H9 (cell line): Measurements from ENCODE around the gene SLC30A7. TPM values are rescaled to one million over a fixed set of nuclear protein-coding genes. Genes with fewer than 3 reads are reported as not detected.

Experiments used
- DNase-seq: peaks from one replicate; pipeline ENCODE4 v3.0.0-alpha.2; 2017
- H2AFZ ChIP-seq: one replicate; pipeline ENCODE4 v1.6.1; 2013; ENCODE audit warnings: mild to moderate bottlenecking, low read length, control low read depth, moderate library complexity
- H2AK5ac ChIP-seq: 2 replicates; pipeline ENCODE4 v1.6.1; 2013; ENCODE audit warnings: low read length, control low read depth, mixed read lengths; ENCODE audit not compliant: insufficient read length
- H2BK120ac ChIP-seq: one replicate; pipeline ENCODE4 v1.6.1; 2013; ENCODE audit warnings: low read depth, mild to moderate bottlenecking, low read length, control low read depth, inconsistent platforms; ENCODE audit not compliant: poor library complexity, severe bottlenecking
- H2BK12ac ChIP-seq: 2 replicates; pipeline ENCODE4 v1.6.1; 2013; ENCODE audit warnings: low read length, control low read depth, mixed read lengths, low read depth; ENCODE audit not compliant: insufficient read length
- H2BK15ac ChIP-seq: 2 replicates; pipeline ENCODE4 v1.6.1; 2013; ENCODE audit warnings: low read depth, low read length, control low read depth
- H2BK20ac ChIP-seq: one replicate; pipeline ENCODE4 v1.6.1; 2013; ENCODE audit warnings: low read depth, mild to moderate bottlenecking, low read length, control low read depth, inconsistent platforms; ENCODE audit not compliant: poor library complexity, severe bottlenecking
- H2BK5ac ChIP-seq: 2 replicates; pipeline ENCODE4 v1.6.1; 2013; ENCODE audit warnings: low read length, control low read depth, mixed read lengths; ENCODE audit not compliant: insufficient read length
- H3K14ac ChIP-seq: 2 replicates; pipeline ENCODE4 v1.6.1; 2013; ENCODE audit warnings: low read length, control low read depth; ENCODE audit not compliant: insufficient read depth
- H3K18ac ChIP-seq: 2 replicates; pipeline ENCODE4 v1.6.1; 2013; ENCODE audit warnings: low read depth, mild to moderate bottlenecking, mixed read lengths, low read length, control low read depth; ENCODE audit not compliant: insufficient read length
- H3K23ac ChIP-seq: 2 replicates; pipeline ENCODE4 v1.6.1; 2013; ENCODE audit warnings: low read length, control low read depth, mixed read lengths, low read depth; ENCODE audit not compliant: insufficient read length
- H3K23me2 ChIP-seq: 2 replicates; pipeline ENCODE4 v1.6.1; 2013; ENCODE audit warnings: low read depth, mild to moderate bottlenecking, mixed read lengths, low read length, control low read depth; ENCODE audit not compliant: insufficient read length, poor library complexity, severe bottlenecking
- H3K27ac ChIP-seq: 2 replicates; pipeline ENCODE4 v1.5.1; 2013; ENCODE audit warnings: low read length, control low read depth, mixed read lengths, low read depth; ENCODE audit not compliant: insufficient read length
- H3K27me3 ChIP-seq: 2 replicates; pipeline ENCODE4 v1.6.1; 2013; ENCODE audit warnings: low read length, control low read depth, inconsistent platforms; ENCODE audit not compliant: insufficient read depth
- H3K4ac ChIP-seq: 2 replicates; pipeline ENCODE4 v1.6.1; 2013; ENCODE audit warnings: low read depth, mild to moderate bottlenecking, control low read depth, inconsistent platforms, low read length, moderate library complexity
- H3K4me1 ChIP-seq: 2 replicates; pipeline ENCODE4 v1.6.1; 2013; ENCODE audit warnings: low read length, control low read depth, inconsistent platforms; ENCODE audit not compliant: insufficient read depth
- H3K4me2 ChIP-seq: 2 replicates; pipeline ENCODE4 v1.6.1; 2013; ENCODE audit warnings: low read length, control low read depth, mixed read lengths; ENCODE audit not compliant: insufficient read length, insufficient read depth
- H3K56ac ChIP-seq: 2 replicates; pipeline ENCODE4 v1.6.1; 2013; ENCODE audit warnings: low read depth, mild to moderate bottlenecking, mixed read lengths, low read length, control low read depth; ENCODE audit not compliant: insufficient read length
- H3K79me1 ChIP-seq: 2 replicates; pipeline ENCODE4 v1.6.1; 2013; ENCODE audit warnings: low read depth, mild to moderate bottlenecking, moderate library complexity, low read length, control low read depth, inconsistent platforms; ENCODE audit not compliant: insufficient read depth, poor library complexity, severe bottlenecking
- H3K79me2 ChIP-seq: 2 replicates; pipeline ENCODE4 v1.6.1; 2013; ENCODE audit warnings: low read length, control low read depth, inconsistent platforms; ENCODE audit not compliant: insufficient read depth
- H3K9ac ChIP-seq: 2 replicates; pipeline ENCODE4 v1.6.1; 2013; ENCODE audit warnings: low read length, control low read depth, mixed read lengths; ENCODE audit not compliant: insufficient read length; ENCODE audit errors: extremely low read depth
- H3K9me3 ChIP-seq: one replicate; pipeline ENCODE4 v1.6.1; 2013; ENCODE audit warnings: low read depth, low read length, inconsistent platforms; ENCODE audit not compliant: control insufficient read depth
- H3T11ph ChIP-seq: one replicate; pipeline ENCODE4 v1.6.1; 2013; ENCODE audit warnings: mild to moderate bottlenecking, low read length, control low read depth, inconsistent platforms
- H4K20me1 ChIP-seq: one replicate; pipeline ENCODE4 v1.6.1; 2013; ENCODE audit not compliant: control insufficient read depth, insufficient read length, insufficient read depth
- H4K5ac ChIP-seq: 2 replicates; pipeline ENCODE4 v1.6.1; 2013; ENCODE audit warnings: low read depth, mild to moderate bottlenecking, mixed read lengths, low read length, control low read depth; ENCODE audit not compliant: insufficient read length
- H4K8ac ChIP-seq: replicated peaks from 2 replicates; pipeline ENCODE4 v1.6.1; 2013; ENCODE audit warnings: low read length, control low read depth, mixed read lengths, low read depth; ENCODE audit not compliant: insufficient read length
- H4K91ac ChIP-seq: 2 replicates; pipeline ENCODE4 v1.6.1; 2013; ENCODE audit warnings: low read depth, mild to moderate bottlenecking, moderate library complexity, mixed read lengths, low read length, control low read depth; ENCODE audit not compliant: insufficient read length
- H3K27ac Mint-ChIP-seq, 3 experiments: 2 replicates in 2 of 3; 3 replicates in 1 of 3; pipeline ENCODE4 v1.8.0; 2020 to 2021; ENCODE audit warnings: mixed read lengths in 3 of 3, mild to moderate bottlenecking in 1 of 3, moderate library complexity in 1 of 3
- H3K27me3 Mint-ChIP-seq: 2 replicates; pipeline ENCODE4 v1.8.0; 2021; ENCODE audit warnings: low read depth, mild to moderate bottlenecking, moderate library complexity, mixed read lengths
- H3K36me3 Mint-ChIP-seq, 3 experiments: 2 replicates in 2 of 3; 3 replicates in 1 of 3; pipeline ENCODE4 v1.8.0; 2020 to 2021; ENCODE audit warnings: low read depth in 3 of 3, mixed read lengths in 3 of 3; ENCODE audit not compliant: insufficient read depth in 1 of 3
- H3K4me1 Mint-ChIP-seq, 2 experiments: 2 replicates each; pipeline ENCODE4 v1.8.0; 2020; ENCODE audit warnings: mixed read lengths in 2 of 2
- H3K4me3 Mint-ChIP-seq, 2 experiments: 2 replicates in 1 of 2; 3 replicates in 1 of 2; pipeline ENCODE4 v1.8.0; 2020 to 2021; ENCODE audit warnings: mild to moderate bottlenecking in 2 of 2, mixed read lengths in 2 of 2, moderate library complexity in 1 of 2
- H3K9me3 Mint-ChIP-seq, 2 experiments: 2 replicates in 1 of 2; 3 replicates in 1 of 2; pipeline ENCODE4 v1.8.0; 2020; ENCODE audit warnings: mild to moderate bottlenecking in 2 of 2, mixed read lengths in 2 of 2, moderate library complexity in 1 of 2
- WGBS: extraction: QIAGEN DNeasy Blood & Tissue Kit; methylation state at CpG from one replicate; pipeline ENCODE4 v1.1.7; 2013; ENCODE audit warnings: missing lambda C conversion rate, low lambda C conversion rate, mixed read lengths; ENCODE audit not compliant: insufficient read length; ENCODE audit errors: extremely low coverage; 5-methylcytosine and 5-hydroxymethylcytosine counted together
- total RNA-seq: library from RNA; stranded (reverse); gene quantifications from 2 replicates; pipeline ENCODE4 v1.2.1, GENCODE V29; 2021
- TF ChIP-seq, protein P1 (sequence below): fragments of 200-600 bp; sonication (generic); conservative IDR thresholded peaks from 3 replicates; pipeline ENCODE4 v1.8.0; 2021; ENCODE audit warnings: antibody characterized with exemption, mild to moderate bottlenecking

Gene SLC30A7
- total RNA-seq, 1 experiment from 2014 or later: 25.6 TPM

DNA sequence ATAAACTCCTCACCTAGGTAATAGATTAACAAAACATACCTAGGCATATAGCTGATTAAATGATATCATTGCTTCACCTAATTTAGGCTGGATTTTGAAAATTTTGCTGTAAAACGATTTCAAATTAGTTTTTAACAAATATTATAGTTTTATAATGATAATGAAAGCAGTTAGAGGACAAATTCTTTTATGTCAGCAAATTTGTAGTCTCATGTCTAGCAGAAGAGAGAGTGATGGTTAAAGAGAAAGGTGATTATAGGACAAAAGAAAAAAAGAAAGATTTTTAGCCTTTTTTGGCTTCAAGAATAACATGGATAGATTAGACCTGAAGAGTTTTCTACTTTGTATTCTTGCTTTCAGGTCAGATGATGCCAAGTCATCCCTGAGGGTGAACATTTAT is 133.3 kb downstream of the SLC30A7 start:
- Mint-ChIP-seq H3K4me3 (no peak overlapping the region), H3K9me3 (no peaks in the 10 kb centered on the region; a peak in 1 of 5 replicates), H3K27me3 (no peaks in the 10 kb centered on the region), H3K27ac (no peak overlapping the region), H3K4me1 (peaks cover 14 to 19% of the 10 kb centered on the region in 2 experiments), H3K36me3 (peaks cover 0 to 15% (median 6%) of the 10 kb centered on the region in 3 experiments; a peak in 5 of 7 replicates)
- H3K4me1 ChIP-seq: no peaks in the 10 kb centered on the region
- TF ChIP-seq, protein P1, sequence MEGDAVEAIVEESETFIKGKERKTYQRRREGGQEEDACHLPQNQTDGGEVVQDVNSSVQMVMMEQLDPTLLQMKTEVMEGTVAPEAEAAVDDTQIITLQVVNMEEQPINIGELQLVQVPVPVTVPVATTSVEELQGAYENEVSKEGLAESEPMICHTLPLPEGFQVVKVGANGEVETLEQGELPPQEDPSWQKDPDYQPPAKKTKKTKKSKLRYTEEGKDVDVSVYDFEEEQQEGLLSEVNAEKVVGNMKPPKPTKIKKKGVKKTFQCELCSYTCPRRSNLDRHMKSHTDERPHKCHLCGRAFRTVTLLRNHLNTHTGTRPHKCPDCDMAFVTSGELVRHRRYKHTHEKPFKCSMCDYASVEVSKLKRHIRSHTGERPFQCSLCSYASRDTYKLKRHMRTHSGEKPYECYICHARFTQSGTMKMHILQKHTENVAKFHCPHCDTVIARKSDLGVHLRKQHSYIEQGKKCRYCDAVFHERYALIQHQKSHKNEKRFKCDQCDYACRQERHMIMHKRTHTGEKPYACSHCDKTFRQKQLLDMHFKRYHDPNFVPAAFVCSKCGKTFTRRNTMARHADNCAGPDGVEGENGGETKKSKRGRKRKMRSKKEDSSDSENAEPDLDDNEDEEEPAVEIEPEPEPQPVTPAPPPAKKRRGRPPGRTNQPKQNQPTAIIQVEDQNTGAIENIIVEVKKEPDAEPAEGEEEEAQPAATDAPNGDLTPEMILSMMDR: no peak
- no peak overlapping the region for H2BK20ac ChIP-seq
- H4K20me1 ChIP-seq: no peaks in the 10 kb centered on the region
- H3K56ac ChIP-seq: no peak overlapping the region
- WGBS: no CpG with 5 or more reads among the region's 1 CpG
- no peak overlapping the region for H2AFZ ChIP-seq
- no peak overlapping the region for H3K18ac ChIP-seq
- H3K27ac ChIP-seq: no peak overlapping the region
- no peaks in the 10 kb centered on the region for H3K79me1 ChIP-seq
- H3K27me3 ChIP-seq: no peaks in the 10 kb centered on the region
- H2BK120ac ChIP-seq: no peak overlapping the region
- no peaks in the 10 kb centered on the region for H3K9me3 ChIP-seq
- no peak overlapping the region for H4K5ac ChIP-seq
- no peak overlapping the region for H3K23ac ChIP-seq
- no peak overlapping the region for H4K91ac ChIP-seq
- no peak overlapping the region for H2AK5ac ChIP-seq
- H3K4me2 ChIP-seq: no peak overlapping the region
- no peak overlapping the region for H3K9ac ChIP-seq
- H3K23me2 ChIP-seq: peaks cover 5% of the 10 kb centered on the region
- H2BK15ac ChIP-seq: no peak overlapping the region
- DNase-seq: no peak
- H3K79me2 ChIP-seq: peaks cover 4% of the 10 kb centered on the region; the same call in 1 of the 2 replicates
- H3K4ac ChIP-seq: no peak overlapping the region
- no peak overlapping the region for H2BK12ac ChIP-seq
- H2BK5ac ChIP-seq: no peak overlapping the region
- H3T11ph ChIP-seq: no peak overlapping the region
- no peak overlapping the region for H3K14ac ChIP-seq
- H4K8ac ChIP-seq: no peak overlapping the region
